HepG2 (cell line): ENCODE data around the gene CTAGE1. TPM values are rescaled to one million over a fixed set of nuclear protein-coding genes. Genes with fewer than 3 reads are reported as not detected.

Source experiments
- ATAC-seq: fragments of 200-7000 bp; cut with Tn5 transposase; 3 replicates; pipeline ENCODE4 v1.9.1; 2020; ENCODE audit warnings: mild to moderate bottlenecking, moderate library complexity
- BruUV-seq: library from RNA; stranded (reverse); fragments of 400-500 nt; replicated peaks from 2 replicates; lab custom pipeline; 2021; lab: Mats Ljungman, UMichigan
- CTCF ChIA-PET: fragments of 300-600 bp; formaldehyde crosslinking; extraction: SDS; loops from one replicate; lab custom pipeline; 2021; ENCODE audit warnings: low total read pairs, inconsistent platforms, low intra/inter-chr PET ratio; lab: Yijun Ruan, JAX
- POLR2A ChIA-PET: fragments of 350-600 bp; sonication (Branson Sonifier 250); formaldehyde crosslinking; loops from one replicate; lab custom pipeline; 2020; ENCODE audit warnings: antibody characterized with exemption, inconsistent platforms; lab: Yijun Ruan, JAX
- DNase-seq: peaks from one replicate; pipeline ENCODE4 v3.0.0-alpha.2; 2015; ENCODE audit warnings: low spot score
- FAIRE-seq: peaks from 3 replicates; lab custom pipeline; 2011; peaks lifted over from hg19 to GRCh38; lab: Jason Lieb, UNC
- H2AFZ ChIP-seq: one replicate; pipeline ENCODE4 v1.6.1; 2011; ENCODE audit warnings: low read length, inconsistent platforms
- H3K27ac ChIP-seq: fragments of 300-600 bp; 3 replicates; pipeline ENCODE4 v1.8.0; 2011; ENCODE audit warnings: mixed run types, mild to moderate bottlenecking, mixed read lengths, low read length, inconsistent platforms; ENCODE audit not compliant: insufficient read depth; ENCODE audit errors: extremely low read length
- H3K27me3 ChIP-seq, 2 experiments: fragments of 200-600 bp in 1 of 2; 2 replicates in 1 of 2; 3 replicates in 1 of 2; pipeline versions ENCODE4 v1.6.0 to v1.8.0; 2011; ENCODE audit warnings: low read length in 2 of 2, mild to moderate bottlenecking in 2 of 2, moderate library complexity in 2 of 2, inconsistent platforms in 1 of 2; ENCODE audit not compliant: insufficient read depth in 2 of 2, control insufficient read depth in 1 of 2
- H3K36me3 ChIP-seq, 2 experiments: fragments of 200-600 bp in 1 of 2; replicated peaks in 1 of 2; 2 replicates in 1 of 2; 3 replicates in 1 of 2; pipeline versions ENCODE4 v1.5.1 to v1.8.0; 2011; ENCODE audit warnings: low read length in 2 of 2, inconsistent platforms in 1 of 2; ENCODE audit not compliant: insufficient read depth in 2 of 2, control insufficient read depth in 1 of 2
- H3K4me1 ChIP-seq: 2 replicates; pipeline ENCODE4 v1.5.1; 2012; ENCODE audit warnings: low read length, inconsistent platforms; ENCODE audit not compliant: insufficient read depth
- H3K4me2 ChIP-seq: 2 replicates; pipeline ENCODE4 v1.6.0; 2011; ENCODE audit warnings: low read depth, low read length, inconsistent platforms
- H3K4me3 ChIP-seq, 3 experiments: fragments of 200-600 bp in 1 of 3; sonication (generic), shearing (Covaris generic) in 1 of 3; replicated peaks in 1 of 3; 2 replicates each; pipeline ENCODE4 v1.5.1; 2011 to 2016; ENCODE audit warnings: low read length in 3 of 3, inconsistent platforms in 2 of 3, low read depth in 2 of 3, mild to moderate bottlenecking in 2 of 3, control low read depth in 1 of 3, mixed read lengths in 1 of 3; ENCODE audit not compliant: insufficient read depth in 1 of 3
- H3K79me2 ChIP-seq: one replicate; pipeline ENCODE4 v1.6.1; 2011; ENCODE audit warnings: low read length, inconsistent platforms; ENCODE audit not compliant: insufficient read depth
- H3K9ac ChIP-seq: 2 replicates; pipeline ENCODE4 v1.6.0; 2011; ENCODE audit warnings: mild to moderate bottlenecking, low read depth, low read length, inconsistent platforms; ENCODE audit not compliant: insufficient read depth
- H3K9me3 ChIP-seq: 2 replicates; pipeline ENCODE4 v1.5.1; 2012; ENCODE audit warnings: mild to moderate bottlenecking, low read length
- H4K20me1 ChIP-seq: 2 replicates; pipeline ENCODE4 v1.6.0; 2011; ENCODE audit warnings: inconsistent platforms, mild to moderate bottlenecking, low read length, moderate library complexity; ENCODE audit not compliant: insufficient read depth
- ARNT ChIP-seq: fragments of 450-650 bp; IDR thresholded peaks from 2 replicates; pipeline ENCODE4 v1.6.1; 2017
- RAD21 ChIP-seq: fragments of 450-650 bp; formaldehyde crosslinking; IDR thresholded peaks from 2 replicates; pipeline ENCODE4 v1.5.0; 2020; ENCODE audit warnings: mild to moderate bottlenecking
- RFX1 ChIP-seq: fragments of 450-650 bp; IDR thresholded peaks from 2 replicates; pipeline ENCODE4 v1.6.1; 2017
- SMC3 ChIP-seq: IDR thresholded peaks from 2 replicates; pipeline ENCODE4 v1.6.1; 2011; ENCODE audit warnings: low read length, improper control_type of control experiment
- SP1 ChIP-seq, 2 experiments: fragments of 450-650 bp in 1 of 2; sonication (generic) in 1 of 2; formaldehyde crosslinking in 1 of 2; IDR thresholded peaks; 2 replicates each; pipeline versions ENCODE4 v1.4.0 to v1.6.1; 2016 to 2020; ENCODE audit warnings: missing genetic modification reagents in 1 of 2
- STAG1 ChIP-seq: sonication (generic); formaldehyde crosslinking; IDR thresholded peaks from 2 replicates; pipeline ENCODE4 v1.4.0; 2020; ENCODE audit warnings: missing genetic modification reagents
- WGBS: methylation state at CpG from one replicate; pipeline ENCODE4 v1.1.6; 2017; ENCODE audit warnings: low lambda C conversion rate; 5-methylcytosine and 5-hydroxymethylcytosine counted together
- in situ Hi-C: cut with HindIII; loops from 2 replicates; pipeline ENCODE4 v1.10.0; 2017; ENCODE audit warnings: low pct_unique_long_range_greater_than_20kb; ENCODE audit not compliant: extremely low pct_ligation_motif_present
- intact Hi-C: fragments of 100-400 bp; cut with micrococcal nuclease; formaldehyde crosslinking; loops from one replicate; pipeline ENCODE4 v1.10.0; 2022; ENCODE audit not compliant: unreplicated experiment
- polyA plus RNA-seq, 8 experiments: library from polyadenylated mRNA; depleted of rRNA in 3 of 8; stranded (reverse) in 7 of 8; unstranded in 1 of 8; fragments of >200 nt; fragmentation: Illumina TruSeq in 4 of 8; extraction: Trizol in 4 of 8; gene quantifications; 2 replicates each; pipeline versions ENCODE4 v1.2.1 to v1.2.3, GENCODE V29; 2011 to 2016; ENCODE audit warnings: low read depth in 4 of 8, missing spikeins in 1 of 8, mixed read lengths in 1 of 8; ENCODE audit not compliant: insufficient read depth in 1 of 8
- total RNA-seq, 5 experiments: library from RNA; depleted of rRNA; stranded (reverse); fragments of >200 nt; fragmentation: Illumina TruSeq; extraction: Trizol; gene quantifications; 2 replicates each; pipeline ENCODE4 v1.2.3, GENCODE V29; 2016; ENCODE audit warnings: low read depth in 1 of 5
- TF ChIP-seq, protein P1 (sequence below): sonication (generic); formaldehyde crosslinking; IDR thresholded peaks from 2 replicates; pipeline ENCODE4 v1.5.0; 2020; ENCODE audit warnings: mild to moderate bottlenecking, missing genetic modification reagents, moderate library complexity

CTAGE1 gene
- total and polyA plus RNA-seq, 2 of the 13 experiments (the other 11 are each of a cell fraction or from before 2014, with no cell fraction given) = 0.02 TPM; not detected in 1

DNA sequence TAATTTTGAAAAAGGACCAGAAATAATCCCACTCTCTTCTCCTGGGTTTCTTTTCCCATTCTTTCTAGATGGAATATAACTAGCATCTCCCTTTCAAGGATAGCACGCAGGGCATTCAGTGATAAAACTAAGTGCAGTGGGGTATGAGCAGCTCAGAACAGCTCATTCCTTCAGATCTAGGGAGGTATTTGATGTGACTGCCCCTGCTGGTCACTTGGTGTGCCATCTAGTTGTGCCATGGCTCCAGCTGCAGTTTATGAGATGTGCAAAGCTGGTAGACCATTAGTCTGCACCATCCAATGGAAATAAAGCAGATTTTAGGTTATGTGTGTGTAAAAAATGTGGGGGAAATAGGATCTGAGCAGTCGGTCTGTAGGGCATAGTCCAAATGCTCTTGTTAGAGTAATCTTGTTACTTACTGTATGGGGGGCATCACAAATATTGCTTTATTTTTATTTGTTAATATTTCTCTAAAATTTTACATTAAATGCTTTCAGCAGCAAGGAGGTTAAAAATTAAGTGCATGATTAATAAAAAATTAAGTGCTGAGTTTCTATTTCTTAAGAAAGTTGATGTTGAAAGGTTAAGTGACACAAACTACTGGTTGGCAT is 38.9 kb downstream of the CTAGE1 start:
- H3K4me2 ChIP-seq = no peak overlapping the region
- TF ChIP-seq, protein P1, sequence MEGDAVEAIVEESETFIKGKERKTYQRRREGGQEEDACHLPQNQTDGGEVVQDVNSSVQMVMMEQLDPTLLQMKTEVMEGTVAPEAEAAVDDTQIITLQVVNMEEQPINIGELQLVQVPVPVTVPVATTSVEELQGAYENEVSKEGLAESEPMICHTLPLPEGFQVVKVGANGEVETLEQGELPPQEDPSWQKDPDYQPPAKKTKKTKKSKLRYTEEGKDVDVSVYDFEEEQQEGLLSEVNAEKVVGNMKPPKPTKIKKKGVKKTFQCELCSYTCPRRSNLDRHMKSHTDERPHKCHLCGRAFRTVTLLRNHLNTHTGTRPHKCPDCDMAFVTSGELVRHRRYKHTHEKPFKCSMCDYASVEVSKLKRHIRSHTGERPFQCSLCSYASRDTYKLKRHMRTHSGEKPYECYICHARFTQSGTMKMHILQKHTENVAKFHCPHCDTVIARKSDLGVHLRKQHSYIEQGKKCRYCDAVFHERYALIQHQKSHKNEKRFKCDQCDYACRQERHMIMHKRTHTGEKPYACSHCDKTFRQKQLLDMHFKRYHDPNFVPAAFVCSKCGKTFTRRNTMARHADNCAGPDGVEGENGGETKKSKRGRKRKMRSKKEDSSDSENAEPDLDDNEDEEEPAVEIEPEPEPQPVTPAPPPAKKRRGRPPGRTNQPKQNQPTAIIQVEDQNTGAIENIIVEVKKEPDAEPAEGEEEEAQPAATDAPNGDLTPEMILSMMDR = peak; percentile 40
- TF ChIP-seq RAD21 (CRISPR knock-in tag) (peak; percentile 20; the same call in 1 of the 2 replicates), SMC3 (peak; percentile 29; the same call in 1 of the 2 replicates), RFX1 (no peak), STAG1 (CRISPR knock-in tag) (peak; percentile 64), ARNT (no peak), SP1 (IDR thresholded peaks at IDR 0.05) (no peak), SP1 (CRISPR knock-in tag; IDR thresholded peaks at IDR 0.05) (no peak)
- no TSS peak for BruUV-seq
- no peak overlapping the region for H3K4me3 ChIP-seq
- FAIRE-seq (peak; percentile 44), ATAC-seq (peak; percentile 83), DNase-seq (peak; percentile 25)
- no peaks in the 10 kb centered on the region for H3K4me1 ChIP-seq
- POLR2A ChIA-PET = no interaction called here
- H3K27ac ChIP-seq = no peak overlapping the region
- H4K20me1 ChIP-seq = no peaks in the 10 kb centered on the region
- no peaks in the 10 kb centered on the region for H3K27me3 ChIP-seq
- 2% methylated on average over 2 of the region's 2 CpGs for WGBS
- no peaks in the 10 kb centered on the region for H3K79me2 ChIP-seq
- in situ Hi-C loops (loop anchor here (10.0 kb wide), 1 partner anchor 186 kb away; no protein-coding TSS in a partner anchor), intact Hi-C loops (loop anchor here (10.0 kb wide), 1 partner anchor 186 kb away; no protein-coding TSS in a partner anchor)
- no peak overlapping the region for H2AFZ ChIP-seq
- H3K36me3 ChIP-seq = no peaks in the 10 kb centered on the region
- no peaks in the 10 kb centered on the region for H3K9me3 ChIP-seq
- H3K9ac ChIP-seq = no peak overlapping the region
- CTCF ChIA-PET = interaction anchor here (0.6 to 1.3 kb wide), 2 partner anchors 179 to 185 kb away, joined by 3 to 4 read pairs; no protein-coding TSS in a partner anchor
